Activated T-helper 2 cell treated with anti-CD3 and anti-CD28 coated beads, Interferon-gamma antibody, Interleukin-2, Interleukin-4, amounts not matched to agents 10 μg/mL and 5 μg/mL and 100 μg/mL, durations not matched to agents 14 hours and 24 hours and 36 hours (primary cell): ENCODE results near the gene GGA3. TPM values are rescaled to one million over a fixed set of nuclear protein-coding genes. Genes with fewer than 3 reads are reported as not detected.
"Not testable (repeated sequence)": the region's sequence is repeated elsewhere in the genome, so short reads cannot be mapped to it uniquely, and the experiment has no call there.

Source experiments
- DNase-seq: peaks from one replicate; pipeline ENCODE4 v3.0.0; 2021; ENCODE audit warnings: low spot score
- H3K27ac Mint-ChIP-seq: one replicate; pipeline ENCODE4 v1.8.0; 2021; ENCODE audit warnings: mixed read lengths
- H3K27me3 Mint-ChIP-seq: one replicate; pipeline ENCODE4 v1.8.0; 2021; ENCODE audit warnings: low read depth, mixed read lengths
- H3K36me3 Mint-ChIP-seq: one replicate; pipeline ENCODE4 v1.8.0; 2021; ENCODE audit warnings: low read depth, mixed read lengths
- H3K4me1 Mint-ChIP-seq: one replicate; pipeline ENCODE4 v1.8.0; 2021; ENCODE audit warnings: low read depth, mixed read lengths
- H3K4me3 Mint-ChIP-seq: one replicate; pipeline ENCODE4 v1.8.0; 2021; ENCODE audit warnings: low read depth, mild to moderate bottlenecking, moderate library complexity, mixed read lengths
- H3K9me3 Mint-ChIP-seq: one replicate; pipeline ENCODE4 v1.8.0; 2021; ENCODE audit warnings: mixed read lengths
- intact Hi-C: fragments of 100-400 bp; cut with micrococcal nuclease; formaldehyde crosslinking; loops from one replicate; pipeline ENCODE4 v1.15.1; 2023
- total RNA-seq: library from RNA; stranded (reverse); gene quantifications from 2 replicates; pipeline ENCODE4 v1.2.3, GENCODE V29; 2022

GGA3 gene, protein sequence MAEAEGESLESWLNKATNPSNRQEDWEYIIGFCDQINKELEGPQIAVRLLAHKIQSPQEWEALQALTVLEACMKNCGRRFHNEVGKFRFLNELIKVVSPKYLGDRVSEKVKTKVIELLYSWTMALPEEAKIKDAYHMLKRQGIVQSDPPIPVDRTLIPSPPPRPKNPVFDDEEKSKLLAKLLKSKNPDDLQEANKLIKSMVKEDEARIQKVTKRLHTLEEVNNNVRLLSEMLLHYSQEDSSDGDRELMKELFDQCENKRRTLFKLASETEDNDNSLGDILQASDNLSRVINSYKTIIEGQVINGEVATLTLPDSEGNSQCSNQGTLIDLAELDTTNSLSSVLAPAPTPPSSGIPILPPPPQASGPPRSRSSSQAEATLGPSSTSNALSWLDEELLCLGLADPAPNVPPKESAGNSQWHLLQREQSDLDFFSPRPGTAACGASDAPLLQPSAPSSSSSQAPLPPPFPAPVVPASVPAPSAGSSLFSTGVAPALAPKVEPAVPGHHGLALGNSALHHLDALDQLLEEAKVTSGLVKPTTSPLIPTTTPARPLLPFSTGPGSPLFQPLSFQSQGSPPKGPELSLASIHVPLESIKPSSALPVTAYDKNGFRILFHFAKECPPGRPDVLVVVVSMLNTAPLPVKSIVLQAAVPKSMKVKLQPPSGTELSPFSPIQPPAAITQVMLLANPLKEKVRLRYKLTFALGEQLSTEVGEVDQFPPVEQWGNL
- 71.7 and 77.2 TPM in 2 replicates for total RNA-seq

DNA sequence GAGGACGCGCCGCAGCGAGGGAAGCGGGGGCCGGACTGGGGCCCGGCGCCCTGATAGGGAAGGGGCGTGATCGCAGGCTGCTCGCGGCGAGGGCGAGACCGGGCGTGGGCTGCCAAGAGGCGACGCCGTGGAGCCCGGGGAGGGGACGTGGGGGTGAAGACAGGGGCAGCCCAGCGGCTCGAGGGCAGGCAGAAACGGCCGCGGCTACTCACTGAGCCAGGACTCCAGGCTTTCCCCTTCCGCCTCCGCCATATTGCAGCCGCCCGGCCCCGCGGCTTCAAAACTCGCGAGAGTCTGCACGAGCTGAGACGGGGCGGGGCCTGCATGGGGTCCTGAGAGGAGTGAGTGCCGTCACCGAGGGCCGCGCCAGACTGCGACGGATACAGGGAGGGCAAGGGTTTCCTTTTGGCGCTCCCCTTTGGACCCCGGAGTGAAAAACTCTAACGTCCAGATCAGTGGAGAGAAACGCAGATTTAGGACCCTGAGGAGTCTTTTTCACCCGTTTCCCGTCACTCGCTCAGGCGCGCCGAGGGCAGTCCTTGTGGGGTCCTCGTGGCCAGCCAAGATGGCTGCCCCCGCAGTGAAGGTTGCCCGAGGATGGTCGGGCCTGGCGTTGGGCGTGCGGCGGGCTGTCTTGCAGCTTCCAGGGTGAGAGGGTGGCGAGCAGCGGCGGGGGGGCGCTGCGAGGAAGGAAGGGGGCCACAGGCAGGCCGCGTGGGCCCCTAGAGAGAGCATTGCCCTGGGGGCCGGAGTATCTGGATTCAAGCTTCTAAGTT is at the start of gene GGA3, which contains the start of gene MRPS7:
GGA3 (minus strand) TSS at position 271 of the 776 bp plus-strand sequence; CDS start at position 252, 19 bp downstream.
MRPS7 (plus strand) TSS at position 544 of the 776 bp plus-strand sequence; CDS start at position 566, 22 bp downstream.
- Mint-ChIP-seq H3K4me3 (peak within 1 kb of the TSS; percentile 99), H3K36me3 (peaks cover 57% of the 10 kb centered on the region), H3K4me1 (peaks cover 43% of the 10 kb centered on the region), H3K27ac (peak within 1 kb of the TSS; percentile 100), H3K27me3 (no peaks in the 10 kb centered on the region), H3K9me3 (no peaks in the 10 kb centered on the region)
- intact Hi-C loops: loop anchor here (1.0 to 10.0 kb wide), 4 partner anchors 9 to 323 kb away; partner anchors contain the start of genes MYO15B, SLC25A19 and SUMO2
- DNase-seq: peak; percentile 93

DNA sequence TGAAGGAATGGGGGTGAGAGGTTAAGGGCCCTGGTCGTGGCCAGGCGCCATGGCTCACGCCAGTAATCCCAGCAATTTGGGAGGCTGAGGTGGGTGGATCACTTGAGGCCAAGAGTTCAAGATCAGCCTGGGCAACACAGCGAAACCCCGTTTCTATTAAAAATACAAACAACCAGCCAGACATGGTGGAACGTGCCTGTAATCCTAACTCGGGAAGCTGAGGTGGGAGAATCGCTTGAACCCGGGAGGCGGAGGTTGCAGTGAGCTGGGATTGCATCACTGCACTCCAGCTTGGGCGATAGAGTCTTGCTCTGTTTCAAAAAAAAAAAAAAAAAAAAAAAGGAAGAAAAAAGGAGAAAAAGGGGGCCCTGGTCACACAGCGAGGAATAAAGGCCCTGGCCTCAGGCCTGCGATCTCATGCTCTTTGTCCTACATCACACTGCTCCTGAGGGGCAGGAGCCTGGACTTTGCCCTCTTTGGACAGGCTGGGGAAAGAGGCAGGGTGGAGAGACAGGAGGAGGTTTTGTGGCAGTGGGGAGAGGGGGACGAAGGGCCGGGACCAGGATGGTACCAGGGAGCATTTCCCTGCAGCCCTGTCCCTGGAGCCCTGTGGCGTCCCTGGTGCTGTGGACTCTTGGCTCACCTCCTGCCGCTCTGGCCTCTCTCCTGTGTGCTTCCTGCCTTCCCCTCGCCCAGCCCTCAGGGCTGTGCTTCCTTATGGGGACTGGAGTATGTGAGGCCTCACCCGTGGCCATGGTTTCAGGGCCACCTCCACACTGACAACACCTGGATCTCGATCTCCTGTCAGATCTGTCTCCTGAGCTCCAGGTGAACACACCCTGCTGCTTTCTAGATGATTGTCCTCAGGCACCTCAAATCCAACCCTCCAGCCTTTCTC is 47.6 kb upstream of the GGA3 start:
- H3K36me3 Mint-ChIP-seq: peaks cover 3% of the 10 kb centered on the region
- no peaks in the 10 kb centered on the region for H3K9me3 Mint-ChIP-seq
- no peak overlapping the region for H3K27ac Mint-ChIP-seq
- no peak for DNase-seq
- H3K4me1 Mint-ChIP-seq: peaks cover 7% of the 10 kb centered on the region
- no peak overlapping the region for H3K4me3 Mint-ChIP-seq
- H3K27me3 Mint-ChIP-seq: no peaks in the 10 kb centered on the region
- intact Hi-C loops: no loop called here

DNA sequence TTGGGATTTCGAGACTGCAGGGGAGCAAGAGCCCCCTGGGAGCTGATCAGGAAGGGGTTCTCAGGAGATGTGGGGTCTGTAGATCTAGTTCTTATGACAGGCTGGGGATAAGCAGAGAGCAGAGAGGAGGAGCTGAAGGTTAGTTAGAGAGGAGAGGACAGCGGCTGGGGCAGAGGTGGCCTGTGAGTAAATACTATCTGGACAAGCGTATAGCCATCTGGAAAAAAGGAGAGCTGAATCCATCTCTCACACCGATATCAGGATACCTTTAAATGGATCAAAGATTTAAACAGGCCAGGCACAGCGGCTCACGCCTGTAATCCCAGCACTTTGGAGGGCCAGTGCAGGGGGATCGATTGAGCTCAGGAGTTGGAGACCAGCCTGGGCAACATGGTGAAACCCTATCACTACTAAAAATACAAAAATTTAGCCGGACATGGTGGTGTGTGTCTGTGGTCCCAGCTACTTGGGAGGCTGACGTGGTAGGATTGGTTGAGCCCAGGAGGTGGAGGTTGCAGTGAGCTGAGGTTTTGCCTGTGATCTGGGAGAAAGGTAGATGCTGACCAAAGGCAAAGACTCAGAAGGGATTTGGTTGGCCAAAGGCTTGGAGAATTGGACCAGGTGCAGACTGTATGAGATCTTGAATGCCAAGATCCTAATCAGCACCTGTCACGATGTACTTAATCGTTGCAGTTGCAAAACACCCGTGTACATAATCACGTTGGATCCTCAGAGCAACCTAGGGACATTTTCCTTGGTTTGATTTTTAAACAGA is 46.7 kb upstream of the GGA3 start:
- no peaks in the 10 kb centered on the region for H3K9me3 Mint-ChIP-seq
- no peaks in the 10 kb centered on the region for H3K27me3 Mint-ChIP-seq
- DNase-seq: no peak
- no peak overlapping the region for H3K27ac Mint-ChIP-seq
- intact Hi-C loops: no loop called here
- H3K36me3 Mint-ChIP-seq: no peaks in the 10 kb centered on the region
- H3K4me1 Mint-ChIP-seq: peaks cover 3% of the 10 kb centered on the region
- H3K4me3 Mint-ChIP-seq: no peak overlapping the region

DNA sequence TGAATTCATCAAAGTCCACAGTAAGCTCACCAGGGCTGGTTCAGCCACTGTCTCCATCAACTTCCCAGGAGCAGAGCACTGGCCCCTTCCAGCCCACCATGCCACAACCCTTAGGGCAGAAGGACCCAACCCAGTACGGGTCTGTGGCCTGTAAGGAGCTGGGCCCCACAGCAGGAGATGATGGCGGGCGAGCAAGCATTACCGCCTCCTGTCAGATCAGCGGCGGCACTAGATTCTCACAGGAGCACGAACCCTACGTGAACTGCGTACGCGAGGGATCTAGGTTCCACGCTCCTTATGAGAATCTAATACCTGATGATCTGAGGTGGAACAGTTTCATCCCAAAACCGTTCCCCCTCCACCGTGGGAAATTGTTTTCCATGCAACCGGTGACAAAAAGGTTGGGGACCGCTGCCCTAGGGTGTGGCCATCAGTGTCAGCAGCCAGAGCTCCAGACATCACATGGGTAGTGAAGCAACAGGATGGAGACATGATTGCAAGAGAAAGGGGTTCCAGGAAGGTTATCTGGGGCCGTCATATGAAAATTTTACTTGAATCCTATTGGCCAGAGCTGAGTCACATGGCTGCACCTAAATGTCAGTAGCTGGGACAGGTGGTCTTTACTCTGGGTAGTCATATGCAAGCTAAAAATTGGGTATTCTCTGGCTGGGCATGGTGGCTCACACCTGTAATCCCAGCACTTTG is 40.2 kb upstream of the GGA3 start:
- H3K36me3 Mint-ChIP-seq: peaks cover 3% of the 10 kb centered on the region
- peaks cover 7% of the 10 kb centered on the region for H3K4me1 Mint-ChIP-seq
- H3K4me3 Mint-ChIP-seq: no peak overlapping the region
- H3K27ac Mint-ChIP-seq: no peak overlapping the region
- no peaks in the 10 kb centered on the region for H3K27me3 Mint-ChIP-seq
- no peaks in the 10 kb centered on the region for H3K9me3 Mint-ChIP-seq
- intact Hi-C loops: no loop called here
- DNase-seq: no peak

DNA sequence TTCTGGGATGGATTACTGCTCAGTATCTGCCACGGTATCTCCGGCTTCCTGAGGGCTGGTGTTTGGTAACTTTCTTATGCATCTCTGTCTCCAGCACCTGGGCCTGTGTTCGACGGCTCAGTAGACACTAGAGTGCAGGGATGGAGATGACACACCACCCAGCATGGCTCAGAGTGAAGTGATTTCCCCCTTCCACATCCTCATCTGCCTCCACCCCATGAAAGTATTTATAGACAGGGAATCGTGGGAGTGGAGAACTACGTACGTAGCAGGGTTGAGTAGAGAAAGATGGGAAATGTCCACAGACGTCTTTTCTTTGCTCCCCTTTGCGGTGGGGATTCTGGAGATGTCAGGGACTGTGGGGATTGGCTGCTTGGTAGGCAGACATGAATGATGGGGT is 39.6 kb upstream of the GGA3 start:
- intact Hi-C loops: no loop called here
- H3K4me1 Mint-ChIP-seq: peaks cover 9% of the 10 kb centered on the region
- H3K27me3 Mint-ChIP-seq: no peaks in the 10 kb centered on the region
- no peaks in the 10 kb centered on the region for H3K9me3 Mint-ChIP-seq
- H3K4me3 Mint-ChIP-seq: no peak overlapping the region
- peaks cover 3% of the 10 kb centered on the region for H3K36me3 Mint-ChIP-seq
- no peak for DNase-seq
- peak overlapping the region; percentile 44 for H3K27ac Mint-ChIP-seq

DNA sequence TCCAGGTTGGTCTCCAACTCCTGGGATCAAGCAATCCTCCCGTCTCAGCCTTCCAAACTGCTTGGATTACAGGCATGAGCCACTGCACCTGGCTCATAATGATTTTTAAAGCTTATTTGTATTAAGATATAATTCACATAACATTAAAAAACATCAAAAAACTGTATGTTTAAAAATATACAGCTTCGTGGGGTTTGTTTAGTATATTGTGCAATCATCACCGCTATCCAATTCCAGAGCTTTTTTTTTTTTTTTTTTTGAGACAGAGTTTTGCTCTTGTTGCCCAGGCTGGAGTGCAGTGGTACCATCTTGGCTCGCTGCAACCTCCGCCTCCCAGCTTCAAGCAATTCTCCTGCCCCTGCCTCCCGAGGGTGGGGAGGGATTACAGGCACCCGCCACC is 38.9 kb upstream of the GGA3 start:
- DNase-seq: no peak
- Mint-ChIP-seq H3K4me3 (no peak overlapping the region), H3K9me3 (no peaks in the 10 kb centered on the region), H3K4me1 (peaks cover 15% of the 10 kb centered on the region), H3K27me3 (no peaks in the 10 kb centered on the region), H3K27ac (no peak overlapping the region), H3K36me3 (peaks cover 4% of the 10 kb centered on the region)
- intact Hi-C loops: no loop called here

DNA sequence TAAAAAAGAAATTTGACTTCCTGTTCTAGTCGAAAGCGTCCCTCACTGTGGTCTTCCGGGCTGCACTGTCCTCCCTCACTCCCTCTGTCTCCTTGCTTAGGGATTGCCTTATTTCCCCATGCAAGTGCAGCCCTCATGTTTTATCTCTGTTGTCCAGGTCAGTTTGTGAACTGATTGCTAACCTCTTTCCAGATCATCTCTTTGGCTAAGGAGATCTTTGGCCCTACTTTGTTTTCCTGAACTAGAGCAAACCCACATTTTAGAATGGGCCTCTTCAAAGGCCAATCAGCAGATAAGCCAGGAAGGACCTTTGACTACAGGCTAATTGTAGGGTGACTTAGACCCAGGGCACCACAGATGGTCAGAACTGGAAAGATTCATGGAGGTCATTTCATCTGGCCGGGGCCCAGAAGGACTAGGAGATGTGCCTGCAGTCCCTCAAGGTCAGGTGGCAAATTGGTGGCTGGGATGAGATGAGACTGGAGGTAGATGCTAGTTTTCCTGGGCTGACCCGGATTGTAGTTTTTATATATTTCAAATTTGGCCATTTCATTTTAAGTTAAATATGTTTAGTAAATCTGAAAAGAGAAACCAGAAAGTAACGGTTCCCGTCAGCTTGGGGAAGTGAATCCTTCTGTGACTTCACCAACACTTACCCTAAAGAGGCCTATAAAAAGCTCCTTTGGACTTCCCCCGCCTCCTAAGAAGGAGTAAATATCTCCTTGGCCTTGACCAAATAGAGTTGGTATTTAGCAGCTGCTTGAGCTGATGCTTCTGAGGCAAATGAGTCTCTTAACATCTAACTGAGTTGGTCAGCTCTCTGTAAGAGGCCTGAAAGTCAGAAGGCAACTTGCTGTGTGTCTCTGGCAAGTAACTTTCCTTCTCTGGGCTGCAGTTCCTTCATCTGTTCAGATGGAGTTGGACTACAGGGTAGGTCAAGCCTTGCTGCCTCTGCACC is 34.1 kb upstream of the GGA3 start:
- peaks cover 7% of the 10 kb centered on the region for H3K36me3 Mint-ChIP-seq
- intact Hi-C loops: loop anchor here (1.0 to 10.0 kb wide), 3 partner anchors 43 to 219 kb away; partner anchors contain the start of genes CASKIN2 and TSEN54
- H3K27ac Mint-ChIP-seq: peak overlapping the region; percentile 99
- DNase-seq: no peak
- peak overlapping the region; percentile 66 for H3K4me3 Mint-ChIP-seq
- no peaks in the 10 kb centered on the region for H3K9me3 Mint-ChIP-seq
- no peaks in the 10 kb centered on the region for H3K27me3 Mint-ChIP-seq
- H3K4me1 Mint-ChIP-seq: peaks cover 22% of the 10 kb centered on the region

DNA sequence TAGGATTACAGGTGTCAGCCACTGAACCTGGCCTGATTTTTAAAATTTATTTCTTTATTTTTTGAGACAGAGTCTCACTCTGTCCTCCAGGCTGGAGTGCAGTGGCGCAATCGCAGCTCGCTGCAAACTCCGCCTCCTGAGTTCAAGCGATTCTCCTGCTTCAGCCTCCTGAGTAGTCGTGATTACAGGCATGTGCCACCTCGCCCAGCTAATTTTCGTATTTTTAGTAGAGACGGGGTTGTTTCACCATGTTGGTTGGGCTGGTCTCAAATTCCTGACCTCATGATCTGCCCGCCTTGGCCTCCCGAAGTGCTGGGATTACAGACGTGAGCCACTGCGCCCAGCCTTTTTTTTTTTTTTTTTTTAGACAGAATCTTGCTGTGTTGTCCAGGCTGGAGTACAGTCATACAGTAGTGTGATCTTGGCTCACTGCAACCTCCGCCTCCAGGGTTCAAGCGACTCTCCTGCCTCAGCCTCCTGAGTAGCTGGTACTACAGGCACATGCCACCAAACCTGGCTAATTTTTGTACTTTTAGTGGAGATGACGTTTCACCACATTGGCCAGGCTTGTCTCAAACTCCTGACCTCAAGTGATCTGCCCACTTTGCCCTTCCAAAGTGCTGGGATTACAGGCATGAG is 31.5 kb upstream of the GGA3 start:
- Mint-ChIP-seq H3K4me1 (peaks cover 31% of the 10 kb centered on the region), H3K27ac (peak overlapping the region; percentile 42), H3K36me3 (peaks cover 15% of the 10 kb centered on the region)
- intact Hi-C loops: loop anchor here (10.0 kb wide), 1 partner anchor 222 kb away; the partner anchor contains the start of genes CASKIN2 and TSEN54
- not testable (repeated sequence) for H3K4me3 Mint-ChIP-seq, DNase-seq, H3K27me3 Mint-ChIP-seq, H3K9me3 Mint-ChIP-seq

DNA sequence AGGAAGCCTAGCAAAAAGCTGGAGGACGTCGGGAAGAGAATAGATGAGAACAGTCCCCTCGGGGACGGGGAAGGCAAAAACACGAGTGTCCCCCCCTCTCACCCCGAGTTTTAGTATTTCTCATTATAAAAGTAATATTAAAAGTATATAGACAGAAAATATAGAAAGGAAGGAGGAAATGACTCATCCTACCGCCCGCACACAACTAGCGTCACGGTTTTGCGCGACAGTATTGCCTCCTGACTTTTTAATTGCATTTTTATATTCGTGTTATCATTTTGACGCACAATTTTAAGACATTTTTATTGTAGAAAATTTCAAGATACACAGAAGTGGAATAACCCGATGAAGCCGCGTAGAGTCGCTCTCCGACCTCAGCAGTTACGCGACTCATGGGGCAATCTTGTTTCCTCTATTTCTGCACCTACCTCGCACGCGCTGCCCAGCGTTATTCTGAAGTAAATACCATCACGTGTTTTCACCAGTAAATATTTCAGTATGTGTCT is 28.5 kb upstream of the GGA3 start:
- peak; percentile 65 for DNase-seq
- Mint-ChIP-seq H3K27ac (peak overlapping the region; percentile 100), H3K4me3 (peak overlapping the region; percentile 99), H3K27me3 (no peaks in the 10 kb centered on the region), H3K9me3 (no peaks in the 10 kb centered on the region), H3K4me1 (peaks cover 23% of the 10 kb centered on the region), H3K36me3 (peaks cover 33% of the 10 kb centered on the region)
- intact Hi-C loops: loop anchor here (1.0 to 10.0 kb wide), 6 partner anchors 7 to 225 kb away; partner anchors contain the start of genes CASKIN2, GGA3, GRB2 and MIF4GD
